GM12878 (cell line): ENCODE results near the gene PITRM1.

Experiments
- CTCF ChIP-seq, 3 experiments: IDR thresholded peaks in 2 of 3; conservative IDR thresholded peaks in 1 of 3; 2 replicates each; pipeline ENCODE4 v1.5.1; 2011; ENCODE audit warnings: low read depth in 3 of 3, low read length in 3 of 3, mild to moderate bottlenecking in 3 of 3, control low read depth in 2 of 3, moderate library complexity in 2 of 3, inconsistent platforms in 1 of 3, mixed read lengths in 1 of 3; ENCODE audit not compliant: control insufficient read depth in 2 of 3, insufficient read depth in 1 of 3; ENCODE audit errors: extremely low read depth in 1 of 3
- EP300 ChIP-seq, 2 experiments: fragments of 150-350 bp in 1 of 2; IDR thresholded peaks; 2 replicates each; pipeline ENCODE4 v1.6.1; 2011 to 2012; ENCODE audit warnings: low read depth in 2 of 2, low read length in 2 of 2, borderline replicate concordance in 1 of 2, improper control_type of control experiment in 1 of 2, inconsistent platforms in 1 of 2; ENCODE audit not compliant: control insufficient read depth in 1 of 2
- IRF5 ChIP-seq: fragments of 450-650 bp; IDR thresholded peaks from 2 replicates; pipeline ENCODE4 v1.6.1; 2017; ENCODE audit warnings: borderline replicate concordance
- JUND ChIP-seq: IDR thresholded peaks from 2 replicates; pipeline ENCODE4 v1.6.1; 2012; ENCODE audit warnings: low read depth, mild to moderate bottlenecking, low read length, improper control_type of control experiment, moderate library complexity
- NFYB ChIP-seq: IDR thresholded peaks from 2 replicates; pipeline ENCODE4 v1.6.1; 2011; ENCODE audit warnings: low read depth, mild to moderate bottlenecking, low read length, improper control_type of control experiment, moderate library complexity; ENCODE audit not compliant: insufficient read depth
- RFX5 ChIP-seq: IDR thresholded peaks from 2 replicates; pipeline ENCODE4 v1.6.1; 2011; ENCODE audit warnings: low read depth, low read length, improper control_type of control experiment
- TCF12 ChIP-seq: IDR thresholded peaks from 2 replicates; pipeline ENCODE4 v1.6.1; 2011; ENCODE audit warnings: low read depth, mild to moderate bottlenecking, low read length

- TF ChIP-seq RFX5 (no peak), EP300 (IDR thresholded peaks at IDR 0.05; ENCODE audit: borderline replicate concordance in 1 of 2, control insufficient read depth in 1 of 2, low read depth in 2 of 2, low read length in 2 of 2) (no peak), CTCF (IDR thresholded peaks at IDR 0.05 in 2 of 3, conservative IDR thresholded peaks at IDR 0.05 in 1 of 3; ENCODE audit: control insufficient read depth in 2 of 3, extremely low read depth in 1 of 3, insufficient read depth in 1 of 3, low read depth in 3 of 3, low read length in 3 of 3) (no peak), NFYB (no peak), IRF5 (no peak), JUND (no peak), TCF12 (no peak)
Observed at GRCh38 chr10:3136336-3136735, 36.2 kb downstream of the PITRM1 start.
